ENCODE data around the gene DIPK1C.
"Not testable (repeated sequence)": the region's sequence is repeated elsewhere in the genome, so short reads cannot be mapped to it uniquely, and the experiment has no call there.

The DIPK1C gene

GRCh38 chr18:74457043-74457724 is at the start of gene DIPK1C:
Gene DIPK1C (minus strand): TSS chr18:74457308. CDS start chr18:74457259, 49 bp downstream.
- peak within 1 kb of the TSS; percentile 21 for H3K4me3 ChIP-seq (ENCODE audit: low read depth, low read length)
- TF ChIP-seq, protein P1, sequence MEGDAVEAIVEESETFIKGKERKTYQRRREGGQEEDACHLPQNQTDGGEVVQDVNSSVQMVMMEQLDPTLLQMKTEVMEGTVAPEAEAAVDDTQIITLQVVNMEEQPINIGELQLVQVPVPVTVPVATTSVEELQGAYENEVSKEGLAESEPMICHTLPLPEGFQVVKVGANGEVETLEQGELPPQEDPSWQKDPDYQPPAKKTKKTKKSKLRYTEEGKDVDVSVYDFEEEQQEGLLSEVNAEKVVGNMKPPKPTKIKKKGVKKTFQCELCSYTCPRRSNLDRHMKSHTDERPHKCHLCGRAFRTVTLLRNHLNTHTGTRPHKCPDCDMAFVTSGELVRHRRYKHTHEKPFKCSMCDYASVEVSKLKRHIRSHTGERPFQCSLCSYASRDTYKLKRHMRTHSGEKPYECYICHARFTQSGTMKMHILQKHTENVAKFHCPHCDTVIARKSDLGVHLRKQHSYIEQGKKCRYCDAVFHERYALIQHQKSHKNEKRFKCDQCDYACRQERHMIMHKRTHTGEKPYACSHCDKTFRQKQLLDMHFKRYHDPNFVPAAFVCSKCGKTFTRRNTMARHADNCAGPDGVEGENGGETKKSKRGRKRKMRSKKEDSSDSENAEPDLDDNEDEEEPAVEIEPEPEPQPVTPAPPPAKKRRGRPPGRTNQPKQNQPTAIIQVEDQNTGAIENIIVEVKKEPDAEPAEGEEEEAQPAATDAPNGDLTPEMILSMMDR (IDR thresholded peaks at IDR 0.05; ENCODE audit: low read depth, low read length, missing control alignments) = no peak
- in situ Hi-C loops (cut with HindIII; ENCODE audit: low sequenced_read_pairs) = loop anchor here (25.0 kb wide), 1 partner anchor 270 kb away; no protein-coding TSS in a partner anchor
- no peak for DNase-seq (ENCODE audit: low read depth)

DNA sequence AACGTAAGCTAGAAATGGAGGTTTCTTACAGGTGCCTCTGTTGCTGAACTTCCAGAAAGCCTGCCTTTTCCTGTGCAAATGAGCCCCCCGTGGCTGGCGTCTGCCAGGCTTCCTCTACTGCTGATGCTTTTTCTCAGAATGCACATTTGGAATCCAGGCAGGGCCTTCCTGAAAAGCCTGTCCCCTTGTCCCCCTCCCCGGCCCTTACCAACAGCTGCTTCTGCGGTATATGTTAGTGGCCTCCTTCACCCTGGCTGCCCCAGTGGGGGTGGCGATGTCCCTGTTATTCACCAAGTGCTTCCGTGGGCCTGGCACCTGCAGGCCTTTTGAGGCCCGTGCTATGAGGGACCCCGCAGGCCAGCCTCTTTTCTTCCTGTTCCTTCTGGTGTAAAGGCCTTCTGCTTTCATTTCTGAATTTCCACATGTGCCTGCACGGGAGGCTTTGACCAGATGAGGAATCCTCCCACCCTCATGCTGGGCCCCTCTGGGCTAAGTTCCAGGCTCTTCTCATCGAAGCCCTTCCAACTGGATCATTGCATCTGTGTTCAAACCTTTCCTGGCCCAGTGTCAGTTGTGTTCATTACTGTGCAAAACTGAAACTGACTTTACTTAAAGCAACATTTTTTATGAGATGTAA is 49.5 kb upstream of the DIPK1C start:
- in situ Hi-C loops (cut with HindIII; ENCODE audit: low sequenced_read_pairs) = no loop called here
- no peak overlapping the region for H3K4me3 ChIP-seq (ENCODE audit: low read depth, low read length)
- peak; percentile 72 for DNase-seq (ENCODE audit: low read depth)
- TF ChIP-seq, protein P1 (IDR thresholded peaks at IDR 0.05; ENCODE audit: low read depth, low read length, missing control alignments) = no peak

GRCh38 chr18:74505776-74506175 is 48.7 kb upstream of the DIPK1C start:
- no peak overlapping the region for H3K4me3 ChIP-seq (ENCODE audit: low read depth, low read length)
- DNase-seq (ENCODE audit: low read depth) = no peak
- TF ChIP-seq, protein P1 (IDR thresholded peaks at IDR 0.05; ENCODE audit: low read depth, low read length, missing control alignments) = no peak
- in situ Hi-C loops (cut with HindIII; ENCODE audit: low sequenced_read_pairs) = no loop called here

DNA sequence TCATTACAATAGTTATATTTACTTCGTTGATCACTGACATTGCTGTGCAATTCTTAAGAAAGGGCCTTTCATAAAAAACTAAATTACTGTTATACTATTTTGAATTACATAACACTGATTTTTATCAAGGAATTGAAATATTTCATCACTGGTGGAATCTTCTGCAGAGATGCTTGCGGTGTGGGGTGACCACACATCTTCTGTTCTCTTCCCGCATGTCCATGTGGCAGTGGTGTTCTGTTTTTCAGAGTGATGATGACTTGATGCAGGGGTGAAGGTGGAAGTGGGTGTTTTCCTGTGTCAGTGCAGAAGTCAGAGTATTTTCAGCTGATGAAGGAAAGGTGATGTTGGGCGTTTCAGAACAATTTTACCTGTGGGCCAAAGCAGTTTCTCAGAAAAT is 46.0 kb upstream of the DIPK1C start:
- DNase-seq (ENCODE audit: low read depth) = no peak
- TF ChIP-seq, protein P1 (IDR thresholded peaks at IDR 0.05; ENCODE audit: low read depth, low read length, missing control alignments) = no peak
- H3K4me3 ChIP-seq (ENCODE audit: low read depth, low read length) = no peak overlapping the region
- in situ Hi-C loops (cut with HindIII; ENCODE audit: low sequenced_read_pairs) = no loop called here

DNA sequence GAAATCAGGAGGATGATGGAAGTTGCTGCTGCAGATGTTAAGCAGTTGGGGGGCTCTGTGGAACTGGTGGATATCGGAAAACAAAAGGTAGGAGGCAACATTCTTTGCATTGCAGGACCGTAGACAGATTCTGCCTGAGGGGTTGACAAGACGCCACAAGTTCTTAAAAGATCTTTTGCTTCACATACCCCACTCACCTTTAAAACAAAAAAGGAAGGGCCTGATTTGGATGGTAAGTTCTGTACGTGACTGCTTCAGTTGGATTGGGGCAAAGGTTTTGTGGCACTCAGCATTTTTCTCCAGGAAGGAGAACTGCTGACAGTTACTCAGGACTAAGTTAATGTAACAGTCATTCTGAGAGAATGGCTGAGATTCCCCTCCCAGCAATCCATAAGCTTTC is 44.3 kb upstream of the DIPK1C start:
- TF ChIP-seq, protein P1 (IDR thresholded peaks at IDR 0.05; ENCODE audit: low read depth, low read length, missing control alignments) = no peak
- H3K4me3 ChIP-seq (ENCODE audit: low read depth, low read length) = no peak overlapping the region
- DNase-seq (ENCODE audit: low read depth) = no peak
- in situ Hi-C loops (cut with HindIII; ENCODE audit: low sequenced_read_pairs) = no loop called here

- H3K4me3 ChIP-seq (ENCODE audit: low read depth, low read length); in situ Hi-C loops (cut with HindIII; ENCODE audit: low sequenced_read_pairs); DNase-seq (ENCODE audit: low read depth): not testable (repeated sequence)
Measured at GRCh38 chr18:74500774-74501173, 43.7 kb upstream of the DIPK1C start.

GRCh38 chr18:74500372-74500771 is 43.3 kb upstream of the DIPK1C start:
- no peak overlapping the region for H3K4me3 ChIP-seq (ENCODE audit: low read depth, low read length)
- no peak for DNase-seq (ENCODE audit: low read depth)
- TF ChIP-seq, protein P1 (IDR thresholded peaks at IDR 0.05; ENCODE audit: low read depth, low read length, missing control alignments) = no peak
- in situ Hi-C loops (cut with HindIII; ENCODE audit: low sequenced_read_pairs) = no loop called here
